WTC11 (cell line): ENCODE data around the gene MAMDC2.

ENCODE experiments used
- CBFB ChIP-seq: sonication (generic); formaldehyde crosslinking; IDR thresholded peaks from 2 replicates; pipeline ENCODE4 v1.8.1; 2022; ENCODE audit warnings: mild to moderate bottlenecking, low read depth, missing genetic modification reagents
- CREM ChIP-seq: sonication (generic); formaldehyde crosslinking; IDR thresholded peaks from 2 replicates; pipeline ENCODE4 v1.8.1; 2022; ENCODE audit warnings: mild to moderate bottlenecking, missing genetic modification reagents, moderate library complexity
- MAX ChIP-seq: sonication (generic); formaldehyde crosslinking; IDR thresholded peaks from 2 replicates; pipeline ENCODE4 v1.8.0; 2022; ENCODE audit warnings: mild to moderate bottlenecking, missing genetic modification reagents
- MYBL2 ChIP-seq: sonication (generic); formaldehyde crosslinking; IDR thresholded peaks from 2 replicates; pipeline ENCODE4 v1.8.1; 2023; ENCODE audit warnings: mild to moderate bottlenecking, moderate library complexity, missing genetic modification reagents
- PRDM15 ChIP-seq: sonication (generic); formaldehyde crosslinking; IDR thresholded peaks from 2 replicates; pipeline ENCODE4 v1.8.0; 2022; ENCODE audit warnings: missing genetic modification reagents
- TEAD4 ChIP-seq: sonication (generic); formaldehyde crosslinking; IDR thresholded peaks from 2 replicates; pipeline ENCODE4 v1.8.0; 2022; ENCODE audit warnings: mild to moderate bottlenecking, missing genetic modification reagents
- ZNF219 ChIP-seq: sonication (generic); formaldehyde crosslinking; IDR thresholded peaks from 2 replicates; pipeline ENCODE4 v1.8.0; 2023; ENCODE audit warnings: missing genetic modification reagents, mild to moderate bottlenecking, borderline replicate concordance
- ZNF263 ChIP-seq: sonication (generic); formaldehyde crosslinking; IDR thresholded peaks from 2 replicates; pipeline ENCODE4 v1.8.1; 2022; ENCODE audit warnings: low read depth, mild to moderate bottlenecking, moderate library complexity, missing genetic modification reagents
- TF ChIP-seq, protein P1 (sequence below): fragments of 200-600 bp; IDR thresholded peaks from 2 replicates; pipeline ENCODE4 v1.8.0; 2022; ENCODE audit warnings: antibody characterized with exemption
- TF ChIP-seq, protein P2 (sequence below): sonication (generic); formaldehyde crosslinking; IDR thresholded peaks from 2 replicates; pipeline ENCODE4 v1.8.1; 2023; ENCODE audit warnings: mild to moderate bottlenecking, missing genetic modification reagents, moderate library complexity
- TF ChIP-seq, protein P3 (sequence below): sonication (generic); formaldehyde crosslinking; IDR thresholded peaks from 2 replicates; pipeline ENCODE4 v1.8.1; 2023; ENCODE audit warnings: mild to moderate bottlenecking, missing genetic modification reagents, moderate library complexity
- TF ChIP-seq, protein P4 (sequence below): sonication (generic); formaldehyde crosslinking; IDR thresholded peaks from 2 replicates; pipeline ENCODE4 v1.8.1; 2022; ENCODE audit warnings: low read depth, mild to moderate bottlenecking, moderate library complexity, missing genetic modification reagents, borderline replicate concordance

DNA sequence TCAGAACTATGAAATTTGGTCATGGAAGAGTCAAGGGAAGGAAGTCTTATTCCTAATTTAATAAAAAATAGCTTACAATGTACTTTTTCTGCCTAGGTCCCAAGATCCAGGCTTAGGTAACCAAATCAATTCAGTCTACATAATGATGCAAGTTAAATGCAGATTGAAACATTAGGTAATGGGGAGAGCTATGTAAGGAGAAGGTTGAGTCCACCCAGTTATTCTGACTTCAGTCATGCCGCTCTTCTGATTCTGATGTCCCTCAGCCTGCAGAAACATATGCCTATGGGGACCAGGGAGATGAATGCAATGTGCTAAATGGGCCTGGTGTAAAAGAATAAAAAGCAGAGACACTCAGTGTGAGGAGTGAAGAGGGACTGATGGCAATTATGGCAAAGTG is 63.9 kb downstream of the MAMDC2 start:
- TF ChIP-seq, protein P1, sequence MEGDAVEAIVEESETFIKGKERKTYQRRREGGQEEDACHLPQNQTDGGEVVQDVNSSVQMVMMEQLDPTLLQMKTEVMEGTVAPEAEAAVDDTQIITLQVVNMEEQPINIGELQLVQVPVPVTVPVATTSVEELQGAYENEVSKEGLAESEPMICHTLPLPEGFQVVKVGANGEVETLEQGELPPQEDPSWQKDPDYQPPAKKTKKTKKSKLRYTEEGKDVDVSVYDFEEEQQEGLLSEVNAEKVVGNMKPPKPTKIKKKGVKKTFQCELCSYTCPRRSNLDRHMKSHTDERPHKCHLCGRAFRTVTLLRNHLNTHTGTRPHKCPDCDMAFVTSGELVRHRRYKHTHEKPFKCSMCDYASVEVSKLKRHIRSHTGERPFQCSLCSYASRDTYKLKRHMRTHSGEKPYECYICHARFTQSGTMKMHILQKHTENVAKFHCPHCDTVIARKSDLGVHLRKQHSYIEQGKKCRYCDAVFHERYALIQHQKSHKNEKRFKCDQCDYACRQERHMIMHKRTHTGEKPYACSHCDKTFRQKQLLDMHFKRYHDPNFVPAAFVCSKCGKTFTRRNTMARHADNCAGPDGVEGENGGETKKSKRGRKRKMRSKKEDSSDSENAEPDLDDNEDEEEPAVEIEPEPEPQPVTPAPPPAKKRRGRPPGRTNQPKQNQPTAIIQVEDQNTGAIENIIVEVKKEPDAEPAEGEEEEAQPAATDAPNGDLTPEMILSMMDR, result no peak
- TF ChIP-seq CBFB (CRISPR knock-in tag) (no peak), PRDM15 (no peak), CREM (CRISPR knock-in tag) (no peak), ZNF263 (CRISPR knock-in tag) (no peak), MYBL2 (CRISPR knock-in tag) (no peak), ZNF219 (CRISPR knock-in tag) (no peak), MAX (CRISPR knock-in tag) (no peak), TEAD4 (CRISPR knock-in tag) (no peak)
- TF ChIP-seq, protein P2, sequence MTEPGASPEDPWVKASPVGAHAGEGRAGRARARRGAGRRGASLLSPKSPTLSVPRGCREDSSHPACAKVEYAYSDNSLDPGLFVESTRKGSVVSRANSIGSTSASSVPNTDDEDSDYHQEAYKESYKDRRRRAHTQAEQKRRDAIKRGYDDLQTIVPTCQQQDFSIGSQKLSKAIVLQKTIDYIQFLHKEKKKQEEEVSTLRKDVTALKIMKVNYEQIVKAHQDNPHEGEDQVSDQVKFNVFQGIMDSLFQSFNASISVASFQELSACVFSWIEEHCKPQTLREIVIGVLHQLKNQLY (CRISPR knock-in tag), result no peak
- TF ChIP-seq, protein P3, sequence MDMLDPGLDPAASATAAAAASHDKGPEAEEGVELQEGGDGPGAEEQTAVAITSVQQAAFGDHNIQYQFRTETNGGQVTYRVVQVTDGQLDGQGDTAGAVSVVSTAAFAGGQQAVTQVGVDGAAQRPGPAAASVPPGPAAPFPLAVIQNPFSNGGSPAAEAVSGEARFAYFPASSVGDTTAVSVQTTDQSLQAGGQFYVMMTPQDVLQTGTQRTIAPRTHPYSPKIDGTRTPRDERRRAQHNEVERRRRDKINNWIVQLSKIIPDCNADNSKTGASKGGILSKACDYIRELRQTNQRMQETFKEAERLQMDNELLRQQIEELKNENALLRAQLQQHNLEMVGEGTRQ, result no peak
- TF ChIP-seq, protein P4, sequence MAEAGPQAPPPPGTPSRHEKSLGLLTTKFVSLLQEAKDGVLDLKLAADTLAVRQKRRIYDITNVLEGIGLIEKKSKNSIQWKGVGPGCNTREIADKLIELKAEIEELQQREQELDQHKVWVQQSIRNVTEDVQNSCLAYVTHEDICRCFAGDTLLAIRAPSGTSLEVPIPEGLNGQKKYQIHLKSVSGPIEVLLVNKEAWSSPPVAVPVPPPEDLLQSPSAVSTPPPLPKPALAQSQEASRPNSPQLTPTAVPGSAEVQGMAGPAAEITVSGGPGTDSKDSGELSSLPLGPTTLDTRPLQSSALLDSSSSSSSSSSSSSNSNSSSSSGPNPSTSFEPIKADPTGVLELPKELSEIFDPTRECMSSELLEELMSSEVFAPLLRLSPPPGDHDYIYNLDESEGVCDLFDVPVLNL (CRISPR knock-in tag), result no peak
